Type B pancreatic cell (in vitro differentiated cells): ENCODE results near the gene ARHGAP20. TPM values are rescaled to one million over a fixed set of nuclear protein-coding genes. Genes with fewer than 3 reads are reported as not detected.

Source experiments
- DNase-seq: peaks from one replicate; pipeline ENCODE4 v3.0.0; 2021; ENCODE audit warnings: mixed read lengths; ENCODE audit not compliant: unreplicated experiment; ENCODE audit errors: extremely low spot score
- H3K27ac Mint-ChIP-seq: 2 replicates; pipeline ENCODE4 v1.8.0; 2021; ENCODE audit warnings: mild to moderate bottlenecking, mixed read lengths
- H3K27me3 Mint-ChIP-seq: 2 replicates; pipeline ENCODE4 v1.8.0; 2021; ENCODE audit warnings: mixed read lengths
- H3K36me3 Mint-ChIP-seq: 2 replicates; pipeline ENCODE4 v1.8.0; 2021; ENCODE audit warnings: mixed read lengths
- H3K4me1 Mint-ChIP-seq: one replicate; pipeline ENCODE4 v1.8.0; 2021; ENCODE audit warnings: mixed read lengths; ENCODE audit not compliant: unreplicated experiment
- H3K4me3 Mint-ChIP-seq: 2 replicates; pipeline ENCODE4 v1.8.0; 2021; ENCODE audit warnings: mild to moderate bottlenecking, mixed read lengths
- H3K9me3 Mint-ChIP-seq: 2 replicates; pipeline ENCODE4 v1.8.0; 2021; ENCODE audit warnings: mixed read lengths
- CTCF ChIP-seq: fragments of 200-600 bp; sonication (generic); conservative IDR thresholded peaks from 2 replicates; pipeline ENCODE4 v1.5.0; 2021; ENCODE audit warnings: antibody characterized with exemption, mild to moderate bottlenecking
- total RNA-seq: library from RNA; stranded (reverse); gene quantifications from 2 replicates; pipeline ENCODE4 v1.2.1, GENCODE V29; 2021; ENCODE audit warnings: low replicate concordance

Gene ARHGAP20
- total RNA-seq, 1 donor from 2014 or later = 5.1 TPM

DNA sequence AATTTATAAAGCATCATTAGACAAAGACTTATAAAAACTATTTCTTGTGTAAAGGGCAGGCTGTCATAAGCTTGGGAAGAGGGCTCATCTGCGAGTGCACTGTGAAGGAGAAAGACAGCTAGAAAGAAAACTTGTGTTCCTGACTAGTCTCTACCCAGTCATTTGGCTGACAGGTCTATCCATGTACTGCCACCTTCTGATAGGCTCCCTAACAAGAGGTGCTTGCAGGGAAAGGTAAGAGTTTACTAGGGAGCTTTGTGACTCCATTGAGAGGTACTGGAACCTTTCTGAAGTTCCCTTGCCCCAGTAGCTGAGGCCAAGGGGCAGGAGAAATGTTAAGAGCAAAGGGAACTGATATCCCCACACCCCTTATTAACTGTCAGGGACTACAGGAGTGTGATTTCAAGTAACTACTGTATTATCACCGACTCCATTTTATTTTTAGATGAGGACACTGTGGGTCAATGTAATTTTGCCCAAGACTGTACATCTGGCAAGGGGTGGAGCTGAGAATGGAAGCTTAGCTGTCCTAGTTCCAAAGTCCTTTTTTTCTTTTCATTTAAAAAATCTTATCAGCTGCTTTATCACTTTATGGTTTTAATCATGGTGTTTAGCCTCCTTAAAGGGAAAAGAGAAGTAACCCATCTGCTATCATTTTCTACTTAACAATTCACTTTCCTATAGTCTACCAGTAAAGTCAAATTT lies 129.4 kb downstream of the ARHGAP20 start:
- no peak for TF ChIP-seq CTCF
- no peaks in the 10 kb centered on the region for H3K27me3 Mint-ChIP-seq
- no peak for DNase-seq
- H3K36me3 Mint-ChIP-seq = peaks cover 9% of the 10 kb centered on the region
- H3K27ac Mint-ChIP-seq = no peak overlapping the region
- H3K4me3 Mint-ChIP-seq = no peak overlapping the region
- no peaks in the 10 kb centered on the region for H3K9me3 Mint-ChIP-seq
- peaks cover 7% of the 10 kb centered on the region for H3K4me1 Mint-ChIP-seq

DNA sequence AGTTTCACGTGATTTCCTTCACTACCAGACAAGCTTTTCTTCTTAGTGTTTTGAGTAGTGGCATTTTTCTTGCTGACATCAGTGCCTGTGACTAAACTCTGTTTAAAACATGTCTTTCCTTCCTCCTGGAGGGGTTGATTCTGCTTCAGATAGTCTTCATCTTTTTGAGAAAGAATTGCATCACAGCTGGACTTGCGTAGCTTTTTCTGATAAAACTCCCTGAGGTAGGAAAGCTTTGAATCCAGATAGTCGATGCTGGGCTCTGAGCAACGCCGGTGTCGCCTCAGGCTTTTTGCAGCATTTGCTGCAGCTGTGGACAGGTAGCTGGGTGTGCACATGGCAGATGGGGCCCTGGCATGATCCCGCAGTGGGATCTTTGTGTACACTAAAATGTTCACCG lies 131.7 kb downstream of the ARHGAP20 start:
- Mint-ChIP-seq H3K9me3 (no peaks in the 10 kb centered on the region), H3K27me3 (no peaks in the 10 kb centered on the region), H3K36me3 (peaks cover 9% of the 10 kb centered on the region), H3K4me3 (no peak overlapping the region), H3K27ac (no peak overlapping the region), H3K4me1 (peaks cover 7% of the 10 kb centered on the region)
- no peak for DNase-seq
- no peak for TF ChIP-seq CTCF

DNA sequence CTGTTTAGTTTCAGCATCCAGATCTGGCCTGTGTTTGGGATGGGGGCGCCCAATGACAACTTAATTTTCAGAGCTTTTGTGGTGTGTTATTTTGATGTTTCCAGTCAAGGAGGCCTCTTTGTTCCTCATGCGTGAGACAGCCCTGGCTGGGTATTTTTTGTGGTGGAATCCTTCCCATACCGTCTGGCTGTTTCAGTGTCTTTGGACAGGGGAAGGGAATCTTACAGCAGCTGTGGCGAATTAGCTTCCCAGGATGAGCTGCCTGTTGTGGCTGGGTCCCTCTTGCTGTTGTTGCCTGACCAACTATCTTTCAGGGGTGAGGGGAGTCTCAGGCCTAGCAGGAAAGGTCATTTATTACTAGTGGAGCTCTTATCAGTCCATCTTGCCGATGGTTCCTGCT lies 138.8 kb downstream of the ARHGAP20 start:
- H3K9me3 Mint-ChIP-seq = no peaks in the 10 kb centered on the region

GRCh38 chr11:110571081-110571720 lies 141.0 kb downstream of the ARHGAP20 start:
- DNase-seq = no peak
- H3K4me1 Mint-ChIP-seq = no peaks in the 10 kb centered on the region
- no peaks in the 10 kb centered on the region for H3K27me3 Mint-ChIP-seq
- H3K9me3 Mint-ChIP-seq = no peaks in the 10 kb centered on the region
- no peak overlapping the region for H3K27ac Mint-ChIP-seq
- no peak for TF ChIP-seq CTCF
- H3K4me3 Mint-ChIP-seq = no peak overlapping the region
- H3K36me3 Mint-ChIP-seq = no peaks in the 10 kb centered on the region

More for the DNA sequence above, 138.8 kb downstream of the ARHGAP20 start:
- Mint-ChIP-seq H3K27me3 (no peaks in the 10 kb centered on the region), H3K36me3 (no peaks in the 10 kb centered on the region), H3K4me1 (no peaks in the 10 kb centered on the region), H3K27ac (no peak overlapping the region), H3K4me3 (no peak overlapping the region)
- no peak for TF ChIP-seq CTCF
- DNase-seq = no peak

- no peak for DNase-seq
- Mint-ChIP-seq H3K27me3 (no peaks in the 10 kb centered on the region), H3K27ac (no peak overlapping the region), H3K4me3 (no peak overlapping the region), H3K4me1 (peaks cover 11% of the 10 kb centered on the region), H3K36me3 (no peaks in the 10 kb centered on the region), H3K9me3 (no peaks in the 10 kb centered on the region)
- TF ChIP-seq CTCF = no peak
Observed at GRCh38 chr11:110566577-110566976, 145.7 kb downstream of the ARHGAP20 start.
